ENCODE data around the gene TGFBR3.

The TGFBR3 gene

DNA sequence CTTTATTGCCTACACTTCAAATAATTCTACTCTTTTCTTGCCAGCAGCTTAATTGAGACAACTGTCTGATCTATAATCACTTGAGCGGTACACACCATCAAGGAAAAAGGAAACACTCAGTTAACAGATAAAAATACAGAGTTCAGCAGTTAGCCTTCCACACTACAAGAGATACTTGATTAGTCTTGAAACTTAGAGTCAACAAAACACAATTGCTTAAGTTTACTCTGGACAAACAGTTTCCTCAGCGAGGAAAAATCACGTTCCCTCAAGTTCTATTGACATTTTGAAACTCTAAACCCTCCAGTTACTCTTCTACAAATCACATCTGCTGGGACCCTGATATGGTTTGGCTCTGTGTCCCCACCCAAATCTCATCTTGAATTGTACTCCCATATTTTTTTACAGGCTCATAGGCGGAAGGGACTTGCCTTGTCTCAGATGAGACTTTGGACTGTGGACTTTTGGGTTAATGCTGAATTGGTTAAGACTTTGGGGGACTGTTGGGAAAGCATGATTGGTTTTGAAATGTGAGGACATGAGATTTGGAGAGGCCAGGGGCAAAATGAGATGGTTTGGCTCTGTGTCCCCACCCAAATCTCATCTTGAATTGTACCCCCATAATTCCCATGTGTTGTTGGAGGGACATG is 244.9 kb downstream of the TGFBR3 start:
- no peak for DNase-seq (ENCODE audit: low read depth in 2 of 2)

DNA sequence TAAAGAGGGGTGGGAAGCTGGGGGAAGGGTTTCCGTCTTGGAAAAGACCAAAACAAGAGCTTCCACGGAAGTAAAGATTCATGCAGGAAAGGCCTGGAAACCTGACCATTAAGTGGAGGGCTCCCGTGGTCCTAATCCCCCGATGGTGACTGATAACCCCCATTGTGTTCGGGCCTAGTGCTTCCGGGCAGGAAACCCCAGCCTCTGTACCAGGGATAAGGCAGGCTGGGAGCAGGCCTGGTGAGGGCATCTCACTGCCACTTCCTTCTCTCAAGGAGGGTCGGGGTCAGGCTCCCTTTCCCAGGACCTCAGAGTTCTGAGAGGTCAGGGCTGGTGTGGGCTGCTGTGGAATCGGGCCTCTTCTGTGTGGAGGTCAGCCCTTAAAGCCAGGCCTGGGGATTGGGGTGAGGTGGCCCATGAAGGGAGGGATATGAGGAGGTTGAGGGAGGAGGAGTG is 248.4 kb downstream of the TGFBR3 start:
- DNase-seq (ENCODE audit: low read depth in 2 of 2) = no peak

DNA sequence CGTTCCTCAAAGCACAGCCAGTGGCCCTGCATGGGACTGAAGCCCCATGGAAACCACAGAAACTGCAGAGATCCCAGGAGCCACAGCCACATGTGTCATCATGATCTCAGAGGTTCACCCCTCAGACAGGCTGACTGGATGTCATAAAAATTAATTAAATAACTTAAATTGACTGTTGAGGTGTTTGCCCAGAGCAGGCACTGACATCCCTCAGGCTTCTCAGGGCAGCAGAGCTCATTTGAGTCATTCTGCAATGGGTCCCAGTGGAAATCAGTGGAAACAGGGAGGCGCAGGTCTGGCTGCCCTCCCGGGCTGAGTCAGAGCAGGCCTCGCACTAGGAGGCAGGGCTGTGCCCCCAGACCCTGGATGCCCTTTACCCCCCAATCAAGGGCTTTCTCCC is 250.2 kb downstream of the TGFBR3 start:
- DNase-seq (ENCODE audit: low read depth in 2 of 2) = no peak

DNA sequence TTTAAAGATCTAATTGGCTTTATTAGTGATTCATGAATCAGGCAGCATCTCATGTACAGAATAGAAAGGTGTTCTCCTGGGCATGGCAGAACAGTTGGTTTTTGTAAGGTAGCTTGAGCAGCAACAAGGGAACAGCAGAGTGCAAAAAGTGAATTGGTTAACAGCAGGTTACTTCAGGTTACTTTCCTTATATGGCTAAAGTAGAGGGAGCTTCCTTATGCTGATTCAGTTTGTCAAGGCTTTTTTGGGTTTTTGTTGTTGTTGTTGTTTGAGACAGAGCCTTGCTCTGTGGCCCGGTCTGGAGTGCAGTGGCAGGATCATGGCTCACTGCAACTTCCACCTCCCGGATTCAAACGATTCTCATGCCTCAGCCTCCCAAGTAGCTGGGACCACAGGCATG is 252.5 kb downstream of the TGFBR3 start:
- no peak for DNase-seq (ENCODE audit: low read depth in 2 of 2)

DNA sequence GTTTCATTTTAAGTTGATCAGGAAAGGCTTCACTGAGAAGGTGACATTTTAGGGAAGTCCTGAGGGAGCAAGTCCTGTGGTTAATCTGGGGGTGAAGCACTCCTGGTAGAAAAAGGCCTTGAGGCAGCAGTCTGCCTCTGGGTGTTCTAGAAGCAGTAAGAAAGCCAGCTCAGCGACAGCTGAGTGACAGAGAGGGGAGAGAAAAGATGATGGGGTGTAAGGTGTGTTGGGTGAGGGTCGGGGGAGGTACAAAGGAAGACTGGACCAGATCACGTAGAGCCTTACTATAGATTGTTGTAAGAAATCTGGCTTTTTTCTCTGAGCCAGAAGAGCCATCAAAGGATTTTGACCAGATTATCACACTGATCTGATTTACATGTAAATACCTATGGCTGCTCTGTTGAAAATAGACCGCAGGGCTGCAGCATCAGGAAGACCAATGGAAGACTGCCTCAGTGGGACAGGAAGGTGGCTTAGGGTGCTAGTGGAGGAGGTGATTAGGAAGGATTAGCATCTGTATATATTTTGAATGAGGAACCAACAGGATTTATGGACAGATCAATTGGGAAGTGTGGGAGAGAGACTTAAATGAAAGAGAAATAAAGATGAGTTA is 254.1 kb downstream of the TGFBR3 start:
- DNase-seq (ENCODE audit: low read depth in 2 of 2) = no peak

DNA sequence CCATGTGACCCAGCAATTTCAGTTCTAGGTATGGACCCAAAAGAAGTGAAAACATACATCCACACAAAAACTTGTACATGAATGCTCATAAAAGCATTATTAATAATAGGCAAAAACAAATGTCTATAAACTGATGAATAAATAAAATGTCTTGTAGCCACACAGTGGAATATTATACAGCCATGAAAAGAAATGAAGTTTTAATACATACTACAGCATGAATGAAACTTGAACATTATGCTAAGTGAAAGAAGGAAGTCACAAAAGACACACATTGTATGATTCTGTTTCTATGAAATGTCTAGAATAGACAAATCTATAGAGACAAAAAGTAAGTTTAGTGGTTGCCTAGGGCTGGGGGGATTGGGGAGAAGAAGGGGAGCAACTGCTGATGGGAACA is 255.1 kb downstream of the TGFBR3 start:
- DNase-seq (ENCODE audit: low read depth in 2 of 2) = no peak
